GM13976 (cell line): ENCODE data around the gene SPAG4.

Source experiments
- DNase-seq: peaks from one replicate; pipeline ENCODE4 v3.0.0; 2012; ENCODE audit warnings: low spot score
- CTCF ChIP-seq: IDR thresholded peaks from 2 replicates; pipeline ENCODE4 v1.5.1; 2012; ENCODE audit warnings: borderline replicate concordance, mild to moderate bottlenecking; ENCODE audit not compliant: insufficient read depth; ENCODE audit errors: extremely low read depth, missing control alignments, control extremely low read depth
- in situ Hi-C: fragments of 300-500 bp; cut with MboI; formaldehyde crosslinking; loops from one replicate; pipeline ENCODE4 v1.12.0; 2022; ENCODE audit warnings: low sequenced_read_pairs, mixed read lengths, inconsistent platforms; ENCODE audit not compliant: unreplicated experiment

The SPAG4 gene

GRCh38 chr20:35615667-35616464 is at the start of gene SPAG4:
SPAG4 (plus strand) TSS chr20:35615829; CDS start chr20:35616004, 175 bp downstream.
- no peak for TF ChIP-seq CTCF
- in situ Hi-C loops, result no loop called here
- DNase-seq, result peak; percentile 99

DNA sequence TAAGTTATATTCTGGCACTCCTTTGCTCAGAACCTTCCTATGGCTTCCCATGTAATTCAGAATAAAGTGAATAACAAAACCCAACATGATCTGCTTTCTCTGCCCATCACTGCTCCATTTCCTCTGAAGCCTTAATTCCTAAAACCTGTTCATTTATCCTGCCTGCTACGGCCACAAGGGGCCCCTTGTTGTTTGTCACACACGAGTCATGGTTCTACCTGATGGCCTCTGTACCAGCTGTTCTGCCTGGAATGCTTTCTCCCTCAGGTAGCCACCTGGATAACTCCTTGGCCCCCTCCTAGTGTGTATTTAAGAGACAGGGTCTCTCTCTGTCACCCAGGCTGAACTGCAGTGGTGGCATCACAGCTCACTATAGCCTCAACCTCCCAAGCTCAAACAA is 47.0 kb upstream of the SPAG4 start:
- peak; percentile 22 for TF ChIP-seq CTCF
- no peak for DNase-seq
- in situ Hi-C loops, result no loop called here

GRCh38 chr20:35571555-35571954 is 44.1 kb upstream of the SPAG4 start:
- no peak for TF ChIP-seq CTCF
- DNase-seq, result no peak
- in situ Hi-C loops, result no loop called here

DNA sequence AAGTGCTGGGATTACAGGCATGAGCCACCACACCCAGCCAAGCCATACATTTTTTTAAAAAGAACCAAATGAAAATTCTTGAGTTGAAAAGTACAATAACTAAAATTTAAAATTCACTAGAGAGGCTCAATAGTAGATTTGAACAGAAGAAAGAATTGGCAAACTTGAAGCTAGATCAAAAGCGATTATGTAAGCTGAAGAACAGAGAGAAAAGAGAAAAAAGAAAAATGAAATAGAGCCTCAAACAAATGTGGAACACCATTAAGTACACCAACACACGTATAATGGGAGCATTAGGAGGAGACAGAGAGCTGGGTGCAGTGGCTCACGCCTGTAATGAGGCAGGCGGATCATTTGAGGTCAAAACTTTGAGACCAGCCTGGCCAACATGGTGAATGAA is 42.8 kb upstream of the SPAG4 start:
- TF ChIP-seq CTCF, result no peak
- no peak for DNase-seq

DNA sequence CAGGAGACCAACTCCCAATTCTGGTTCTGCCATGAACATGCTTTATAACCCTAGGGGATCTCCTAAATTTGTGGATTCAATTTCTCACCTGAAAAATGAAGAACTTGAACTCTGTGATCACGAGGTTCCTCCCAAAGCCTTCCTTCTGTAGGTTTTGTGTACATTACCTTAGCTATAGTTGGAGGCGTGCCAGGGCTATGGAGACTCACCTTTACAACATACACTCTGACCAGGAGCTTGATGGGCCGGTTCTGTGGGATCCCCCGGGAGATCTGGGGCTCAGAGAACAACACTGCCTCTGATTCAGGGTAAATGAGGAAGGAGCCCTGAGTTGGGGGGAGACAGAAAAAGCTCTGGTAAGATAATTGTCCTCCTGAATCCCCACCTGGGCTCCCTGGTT is 39.7 kb upstream of the SPAG4 start:
- DNase-seq, result no peak
- no peak for TF ChIP-seq CTCF
- in situ Hi-C loops, result no loop called here

More for the DNA sequence above, 42.8 kb upstream of the SPAG4 start:
- in situ Hi-C loops, result no loop called here

DNA sequence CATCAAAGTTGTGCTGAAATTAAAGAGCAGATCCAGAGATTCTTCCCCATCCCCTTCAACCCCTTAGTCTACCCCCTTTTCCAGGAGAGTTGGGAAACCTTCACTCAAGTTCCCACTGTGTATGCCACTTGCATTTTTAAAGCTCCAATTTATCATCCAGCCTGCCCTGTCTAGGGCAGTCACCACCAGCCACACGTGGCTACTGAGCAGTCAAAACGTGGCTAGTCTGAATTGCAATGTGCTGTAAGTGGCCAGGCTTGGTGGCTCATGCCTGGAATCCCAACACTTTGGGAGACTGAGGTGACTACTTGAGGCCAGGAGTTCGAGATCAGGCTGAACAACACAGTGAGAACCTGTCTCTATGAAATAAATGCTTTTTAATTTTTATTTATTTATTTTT is 38.8 kb upstream of the SPAG4 start:
- in situ Hi-C loops, result no loop called here
- TF ChIP-seq CTCF, result no peak
- no peak for DNase-seq
